NCI-H1417 (cell line): ENCODE results near the gene ZDHHC1.
"Not testable (repeated sequence)": the region's sequence is repeated elsewhere in the genome, so short reads cannot be mapped to it uniquely, and the experiment has no call there.

Experiments
- DNase-seq, 3 experiments: peaks; one replicate each; lab custom pipeline; 2025; lab: John Stamatoyannopoulos, UW

Gene ZDHHC1

GRCh38 chr16:67430977-67431774, 14.9 kb upstream of the ZDHHC1 start, which contains the start of gene HSD11B2:
Gene HSD11B2, plus strand, starts transcription at chr16:67431121. Its CDS starts 128 bp downstream, at chr16:67431249.
- DNase-seq, result peak; percentile 59 to 84 (median 82)

GRCh38 chr16:67430504-67430976, 14.3 kb upstream of the ZDHHC1 start:
- peak in 2 of 3 experiments; percentile 73 to 80 for DNase-seq

GRCh38 chr16:67429799-67430503, 13.7 kb upstream of the ZDHHC1 start:
- no peak for DNase-seq

- peak in 1 of 3 experiments; percentile 9 for DNase-seq
Observed at GRCh38 chr16:67429053-67429798, 12.9 kb upstream of the ZDHHC1 start.

- peak; percentile 42 to 77 (median 57) for DNase-seq
Observed at GRCh38 chr16:67428146-67428731, 12.0 kb upstream of the ZDHHC1 start.

GRCh38 chr16:67426950-67427349, 10.7 kb upstream of the ZDHHC1 start:
- no peak for DNase-seq

GRCh38 chr16:67426022-67426421, 9.7 kb upstream of the ZDHHC1 start:
- no peak for DNase-seq

- no peak for DNase-seq
Observed at GRCh38 chr16:67425580-67425979, 9.3 kb upstream of the ZDHHC1 start.

- DNase-seq, result no peak
Observed at GRCh38 chr16:67425061-67425460, 8.8 kb upstream of the ZDHHC1 start.

- DNase-seq, result no peak
Observed at GRCh38 chr16:67424261-67424615, 8.0 kb upstream of the ZDHHC1 start.

GRCh38 chr16:67423611-67424260, 7.5 kb upstream of the ZDHHC1 start:
- no peak for DNase-seq

GRCh38 chr16:67423015-67423414, 6.7 kb upstream of the ZDHHC1 start:
- DNase-seq, result no peak

- DNase-seq, result no peak
Observed at GRCh38 chr16:67421030-67421429, 4.8 kb upstream of the ZDHHC1 start.

GRCh38 chr16:67419931-67420330, 3.7 kb upstream of the ZDHHC1 start:
- DNase-seq, result no peak

- no peak for DNase-seq
Observed at GRCh38 chr16:67419502-67419901, 3.2 kb upstream of the ZDHHC1 start.

- DNase-seq, result no peak
Observed at GRCh38 chr16:67417333-67418061, 1.2 kb upstream of the ZDHHC1 start.

- DNase-seq, result not testable (repeated sequence)
Observed at GRCh38 chr16:67415421-67415820, 856 bp downstream of the ZDHHC1 start.

GRCh38 chr16:67413978-67414911, 2.0 kb downstream of the ZDHHC1 start:
- DNase-seq, result peak in 1 of 3 experiments; percentile 8

GRCh38 chr16:67412294-67412693, 4.0 kb downstream of the ZDHHC1 start:
- DNase-seq, result no peak

GRCh38 chr16:67411339-67411738, 4.9 kb downstream of the ZDHHC1 start:
- DNase-seq, result no peak
